HG03354 (cell line): Measurements from ENCODE around the gene COPS9.

Experiments used
- ATAC-seq: cut with Tn5 transposase; IDR thresholded peaks from one replicate; pipeline ENCODE4 v1.9.1; 2021; ENCODE audit warnings: mild to moderate bottlenecking; ENCODE audit not compliant: unreplicated experiment, poor library complexity, severe bottlenecking

Gene COPS9

DNA sequence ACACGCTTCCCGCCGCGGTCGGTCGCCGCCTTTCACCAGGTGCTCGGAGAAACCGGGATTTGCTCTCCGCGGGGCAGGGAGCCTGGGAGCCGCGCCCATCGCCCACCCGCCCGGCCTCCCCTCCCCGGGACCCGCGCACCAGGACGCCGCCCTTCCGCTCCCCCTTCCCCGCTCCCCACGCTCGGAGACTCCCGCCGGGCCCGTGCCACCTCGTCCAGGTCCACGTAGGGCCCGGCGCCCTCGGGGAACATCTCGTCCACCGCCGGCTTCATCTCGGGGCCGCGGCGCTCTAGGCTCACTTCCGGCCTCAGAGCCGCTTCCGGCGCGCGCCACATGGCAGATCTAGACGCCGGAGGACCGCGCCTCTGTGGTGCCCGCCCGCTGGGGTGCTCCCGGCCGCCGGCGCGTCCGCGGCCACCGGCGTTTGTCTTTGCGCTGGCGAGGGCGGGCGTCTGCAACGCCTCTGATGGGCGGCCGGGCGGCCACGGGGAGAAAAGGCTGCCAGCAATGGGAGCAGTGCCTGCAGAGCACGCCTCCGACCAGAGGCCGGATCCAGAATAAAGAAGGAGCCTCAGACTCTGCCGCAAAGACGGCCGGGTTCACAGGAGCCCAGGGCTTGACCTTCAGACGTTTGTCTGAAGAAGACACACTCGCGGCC lies at the start of gene COPS9:
COPS9 (minus strand) TSS at position 293 of the 658 bp plus-strand sequence; CDS start at position 272, 21 bp downstream.
- ATAC-seq: peak; percentile 94

DNA sequence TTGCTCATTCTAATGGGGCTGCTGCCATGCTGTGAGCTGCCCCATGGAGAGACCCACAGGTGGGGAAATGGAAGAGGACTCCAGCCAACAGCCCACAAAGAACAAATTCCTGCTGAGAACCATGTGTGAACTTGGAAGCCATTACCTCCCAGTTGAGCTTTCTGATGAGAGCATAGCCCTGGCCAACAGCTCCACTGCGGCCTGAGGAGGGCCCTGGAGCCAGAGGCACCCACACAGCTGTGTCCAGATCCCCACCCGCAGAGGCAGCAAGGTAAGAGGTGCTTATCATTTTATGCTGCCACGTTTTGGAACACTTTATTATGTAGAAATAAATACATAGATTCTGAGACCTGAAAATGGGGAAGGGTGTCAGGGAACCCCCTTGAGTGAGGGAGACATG lies 48.6 kb upstream of the COPS9 start:
- ATAC-seq: no peak

DNA sequence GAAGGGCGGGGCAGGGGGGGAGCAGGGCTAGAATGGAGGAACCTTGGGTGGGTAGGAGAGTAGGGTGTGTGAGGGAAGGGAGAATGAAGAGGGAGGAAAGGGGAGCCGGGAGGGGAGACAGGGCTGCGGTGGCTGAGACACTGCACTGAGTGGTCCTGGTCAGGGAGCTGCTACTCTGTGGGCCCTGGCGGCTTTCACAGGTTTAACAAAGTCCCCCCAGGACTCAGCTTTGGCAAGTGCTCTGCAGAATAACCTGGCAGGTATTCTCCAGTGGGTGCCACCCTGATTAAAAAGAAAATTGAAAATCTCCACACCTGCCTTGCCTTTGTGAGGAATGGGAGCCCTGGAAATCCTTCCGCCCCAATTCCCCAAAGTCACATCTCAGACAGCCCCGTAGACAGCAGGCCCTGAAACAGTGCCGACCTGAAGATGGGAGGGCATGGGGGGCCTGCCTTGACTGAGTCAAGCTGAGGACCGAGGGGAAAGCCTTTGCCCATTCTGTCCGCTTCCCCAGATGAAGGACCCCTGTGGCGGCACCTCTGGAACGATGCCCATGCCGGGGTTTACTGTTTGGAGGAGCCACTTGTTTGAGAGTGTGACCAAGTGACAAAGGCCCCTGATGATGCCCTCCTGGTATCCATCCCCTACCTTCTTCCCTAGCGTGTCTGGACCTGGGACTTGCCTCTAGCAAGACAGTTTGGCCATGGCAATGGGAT lies 47.9 kb upstream of the COPS9 start:
- ATAC-seq: no peak

DNA sequence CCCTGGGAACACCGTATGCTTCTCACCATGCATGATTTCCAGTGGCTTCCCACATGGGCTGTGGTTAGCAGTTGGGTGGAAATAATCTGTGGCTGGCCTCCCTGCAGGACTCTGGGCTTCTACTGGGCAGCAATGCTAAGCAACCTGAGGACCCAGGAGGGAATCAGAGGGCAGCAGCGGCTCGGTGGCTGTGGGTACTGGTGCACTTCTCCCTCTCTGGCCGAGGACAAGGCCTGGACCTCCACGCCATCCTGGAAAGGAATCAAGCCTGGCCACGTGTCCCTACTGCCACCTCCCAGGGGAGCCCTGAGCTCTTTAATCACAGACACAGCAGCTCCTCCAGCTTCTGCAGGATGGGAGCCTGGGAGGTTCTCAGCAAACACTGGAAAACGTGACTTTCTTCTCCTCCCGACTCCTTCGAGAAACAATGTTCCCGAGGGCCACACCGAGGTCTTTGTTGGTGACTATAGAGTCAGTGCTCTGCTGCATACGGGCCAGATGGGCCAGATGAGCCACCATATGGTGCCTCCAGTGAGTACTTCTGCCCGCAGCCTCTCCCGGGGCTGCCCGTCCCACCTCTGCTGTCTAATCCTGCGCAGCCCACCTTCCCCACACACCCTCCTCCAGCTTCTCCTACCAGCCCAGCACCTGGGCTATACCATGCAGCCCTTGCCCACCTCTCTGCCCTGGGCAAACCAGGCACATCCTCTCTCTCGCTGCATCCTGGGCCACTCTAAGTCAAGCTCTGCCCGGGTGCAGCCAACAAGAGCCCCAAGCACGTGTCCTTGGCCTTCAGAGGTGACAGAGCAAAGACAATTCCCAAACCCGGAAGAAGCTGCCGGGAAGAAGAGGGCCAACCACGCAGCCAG lies 47.1 kb upstream of the COPS9 start:
- ATAC-seq: no peak

DNA sequence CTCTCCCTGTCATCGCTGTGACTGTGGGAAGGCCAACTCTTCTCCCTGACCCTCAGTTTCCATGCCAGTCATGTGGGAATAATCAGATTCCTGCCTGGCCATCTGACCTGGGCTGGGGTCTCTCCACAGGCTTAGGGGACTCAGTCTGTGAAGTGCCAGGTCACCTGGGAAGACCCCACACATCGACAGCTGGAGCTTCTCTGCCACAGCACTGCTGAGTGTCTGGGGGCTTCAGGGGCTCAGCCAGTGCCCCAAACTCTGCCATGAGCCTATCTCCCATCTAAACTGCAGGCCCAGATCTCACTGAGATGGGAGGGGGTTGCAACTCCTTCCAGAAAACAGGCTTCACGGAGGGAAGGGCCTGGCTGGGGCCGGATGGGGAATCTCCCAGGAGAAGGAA lies 46.4 kb upstream of the COPS9 start:
- ATAC-seq: no peak

DNA sequence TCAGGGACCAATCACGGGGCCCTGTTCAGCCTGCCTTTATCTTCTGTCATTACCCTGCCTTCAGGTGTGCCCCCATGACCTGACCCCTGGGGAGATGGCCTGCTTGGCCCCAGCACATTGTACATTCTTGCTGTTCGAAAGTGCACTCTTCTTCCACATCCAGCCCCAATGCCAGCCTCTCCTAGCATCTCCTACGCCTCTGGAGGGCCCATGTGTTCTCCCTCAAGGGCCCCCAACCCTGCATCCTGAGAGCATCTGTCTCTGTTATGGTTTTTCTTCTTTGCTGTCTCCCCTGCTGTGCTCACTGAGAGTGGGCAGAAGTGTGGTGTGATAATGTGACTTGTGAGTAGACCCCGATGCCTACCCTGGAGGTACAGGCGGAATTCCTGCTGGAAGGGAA lies 45.9 kb upstream of the COPS9 start:
- no peak for ATAC-seq

DNA sequence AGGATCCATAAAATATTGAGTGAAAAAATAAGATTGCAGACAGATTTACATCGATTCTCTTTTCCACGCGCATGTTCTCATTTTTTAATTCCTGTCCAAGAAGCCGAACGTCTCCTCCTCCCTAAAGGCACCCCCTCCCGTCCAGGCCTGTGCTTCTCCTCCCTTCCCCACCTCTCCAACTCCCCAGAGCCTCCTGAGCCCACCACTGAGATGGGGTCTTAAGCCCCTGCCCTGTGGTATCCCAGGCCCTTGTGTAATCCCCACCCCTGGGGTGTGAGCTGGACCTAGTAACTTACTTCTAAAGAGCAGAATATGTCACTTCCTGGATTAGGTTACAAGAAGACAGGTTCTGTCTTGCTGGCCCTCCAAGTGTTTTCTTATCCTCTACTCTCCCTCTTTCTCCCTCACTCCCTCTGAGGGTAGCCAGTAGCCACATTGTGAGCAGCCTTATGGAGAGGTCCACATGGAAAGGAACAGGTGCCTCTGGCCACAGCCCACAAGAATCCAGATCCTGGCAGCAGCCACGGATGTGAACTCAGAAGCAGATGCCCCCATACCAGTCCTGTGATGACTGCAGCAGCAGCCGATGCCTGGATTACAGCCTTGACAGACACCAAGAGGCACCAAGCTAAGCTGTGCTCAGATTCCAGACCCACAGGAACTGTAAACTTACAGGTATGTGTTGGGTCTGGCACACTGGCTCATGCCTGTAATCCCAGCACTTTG lies 44.0 kb upstream of the COPS9 start:
- no peak for ATAC-seq

DNA sequence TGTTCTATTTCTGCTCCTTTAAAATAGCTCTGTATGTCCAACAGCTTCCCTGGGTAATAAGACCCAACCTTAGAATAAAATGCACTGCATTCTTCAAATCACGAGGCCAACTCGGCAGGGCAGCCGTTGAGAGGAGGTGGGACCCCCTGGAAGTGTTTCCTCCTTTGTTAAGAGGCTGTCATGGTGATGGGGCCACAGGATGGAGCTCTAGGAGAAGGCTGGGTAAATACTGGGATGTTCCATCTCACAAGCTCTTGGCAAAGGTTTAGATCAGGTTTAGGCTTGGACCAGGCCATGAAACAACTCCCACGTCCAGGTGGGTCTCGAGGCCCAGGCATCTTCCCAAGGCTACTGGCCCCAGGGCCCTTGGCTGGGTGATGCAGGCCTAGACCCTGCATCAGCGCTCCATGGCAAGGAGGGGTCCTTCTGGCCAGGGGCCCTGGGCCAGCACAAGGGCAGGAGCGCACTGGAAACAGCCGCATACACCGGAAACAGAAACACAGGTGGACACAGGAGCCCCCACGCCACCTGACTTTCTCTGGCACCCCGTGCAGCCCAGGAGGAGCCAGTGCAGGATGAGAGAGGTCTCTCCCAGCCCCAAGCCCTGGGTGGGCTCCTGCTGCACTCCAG lies 43.2 kb upstream of the COPS9 start:
- no peak for ATAC-seq

DNA sequence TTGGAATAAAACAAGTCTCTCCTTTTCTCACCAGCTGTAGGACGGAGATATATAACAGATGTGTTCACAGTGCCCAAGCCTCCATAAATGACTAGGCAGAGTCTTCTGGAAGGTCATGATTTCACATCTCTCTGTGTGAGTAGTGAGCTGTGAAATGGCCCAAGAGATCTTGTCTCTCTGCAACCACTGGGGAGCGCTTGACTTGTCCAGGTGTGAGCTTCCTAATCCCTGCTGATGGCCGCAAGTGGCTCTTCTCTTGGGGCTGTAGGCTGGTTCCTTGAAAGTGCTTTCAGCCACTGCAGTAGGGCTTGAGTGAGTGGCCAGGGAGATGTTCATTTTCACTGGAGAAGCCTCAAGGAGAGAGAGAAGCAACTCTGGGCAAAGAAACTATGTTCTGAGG lies 42.5 kb upstream of the COPS9 start:
- no peak for ATAC-seq

DNA sequence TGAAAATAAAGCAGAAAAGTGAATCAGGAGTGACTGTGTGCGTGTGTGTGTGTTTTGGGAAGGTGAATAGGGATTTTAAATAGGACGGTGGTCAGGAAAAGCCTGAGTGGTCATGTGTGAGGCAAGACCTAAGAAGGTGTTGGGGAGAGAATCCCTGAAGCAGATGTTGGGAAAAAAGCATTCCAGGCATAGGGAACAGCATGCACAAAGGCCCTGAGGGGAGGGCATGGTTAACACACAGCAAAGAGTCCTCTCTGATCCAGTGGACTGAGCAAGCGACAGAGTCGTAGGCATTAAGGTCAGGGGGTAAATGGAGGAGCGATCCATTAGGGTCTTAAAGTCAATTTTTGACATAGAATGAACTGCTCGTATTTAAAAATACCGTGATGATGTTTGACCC lies 38.4 kb upstream of the COPS9 start:
- no peak for ATAC-seq

DNA sequence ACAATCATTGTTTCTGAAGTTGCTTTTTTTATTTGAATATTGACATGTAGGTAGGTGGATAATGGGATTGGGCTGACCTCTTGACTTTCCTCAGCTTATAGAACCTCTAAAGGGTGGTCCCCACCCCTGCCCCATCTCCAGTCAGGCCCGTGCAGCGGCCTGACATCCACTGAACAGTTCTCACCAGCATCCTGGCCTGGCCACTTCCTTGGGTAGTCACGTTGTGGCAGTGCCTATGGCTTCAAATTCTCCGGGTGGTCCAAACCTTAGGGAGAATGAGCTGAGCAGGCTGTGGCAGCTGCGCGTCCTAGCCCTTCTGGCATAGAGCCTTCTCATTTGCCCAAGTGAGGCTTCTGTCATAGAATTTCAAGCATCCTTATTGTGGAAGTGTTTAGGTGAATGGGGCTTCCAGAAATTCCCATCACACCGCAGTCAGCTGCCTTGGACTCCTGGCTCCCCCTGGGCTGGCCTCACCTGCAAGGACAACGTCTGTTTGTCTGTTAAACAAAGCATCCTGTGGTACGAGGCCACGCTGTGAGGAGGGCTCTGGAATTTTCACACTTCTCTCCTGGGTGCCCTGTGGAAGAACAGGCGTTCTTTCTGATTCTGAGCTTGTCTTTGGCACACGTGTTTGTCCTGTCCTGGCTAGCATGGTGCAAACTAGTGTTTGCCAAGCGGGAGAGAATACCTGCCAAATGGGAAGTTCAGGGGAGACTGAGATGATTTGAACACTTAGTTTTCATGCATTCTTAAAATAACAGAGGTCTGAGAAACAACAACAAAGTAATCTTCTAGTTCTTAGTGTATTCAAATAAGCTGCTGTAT lies 36.2 kb upstream of the COPS9 start:
- no peak for ATAC-seq

DNA sequence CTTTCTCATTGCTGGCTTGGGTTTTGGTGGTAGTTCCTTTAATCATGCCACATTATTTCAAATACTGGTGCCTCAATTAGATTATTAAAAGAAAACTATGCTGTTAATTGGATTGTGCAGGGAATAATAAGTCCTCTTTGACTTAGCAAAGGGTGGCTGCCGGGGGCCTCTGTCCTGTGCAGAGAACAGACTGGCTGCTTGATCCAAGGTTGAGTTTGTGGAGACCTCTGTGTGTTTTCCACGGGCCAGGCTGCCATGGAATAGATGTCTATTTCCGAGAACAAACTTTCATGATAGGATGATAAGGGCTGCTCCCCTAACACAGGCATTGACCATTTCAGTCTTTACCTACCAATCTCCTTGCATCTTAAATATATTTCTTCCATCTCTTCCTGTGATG lies 34.8 kb upstream of the COPS9 start:
- no peak for ATAC-seq

DNA sequence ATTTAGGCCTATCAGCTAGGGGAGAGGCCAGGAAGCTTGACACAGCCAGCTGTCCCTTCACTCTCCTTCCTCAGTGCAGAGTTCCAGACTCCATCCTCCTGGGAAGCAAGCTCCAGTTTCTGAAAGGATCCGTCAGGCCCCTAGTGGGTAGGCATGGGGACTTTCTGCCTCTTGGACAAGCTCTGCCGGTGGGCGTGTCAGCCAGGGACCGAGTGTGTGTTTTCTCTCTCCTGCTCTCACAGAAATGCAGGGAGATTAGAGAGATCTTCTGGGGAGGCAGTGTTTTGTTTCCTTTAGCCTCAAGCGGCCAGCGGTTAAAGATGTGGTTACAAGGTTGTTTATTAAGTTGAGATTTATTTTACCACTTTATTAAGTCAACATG lies 34.2 kb upstream of the COPS9 start:
- no peak for ATAC-seq

DNA sequence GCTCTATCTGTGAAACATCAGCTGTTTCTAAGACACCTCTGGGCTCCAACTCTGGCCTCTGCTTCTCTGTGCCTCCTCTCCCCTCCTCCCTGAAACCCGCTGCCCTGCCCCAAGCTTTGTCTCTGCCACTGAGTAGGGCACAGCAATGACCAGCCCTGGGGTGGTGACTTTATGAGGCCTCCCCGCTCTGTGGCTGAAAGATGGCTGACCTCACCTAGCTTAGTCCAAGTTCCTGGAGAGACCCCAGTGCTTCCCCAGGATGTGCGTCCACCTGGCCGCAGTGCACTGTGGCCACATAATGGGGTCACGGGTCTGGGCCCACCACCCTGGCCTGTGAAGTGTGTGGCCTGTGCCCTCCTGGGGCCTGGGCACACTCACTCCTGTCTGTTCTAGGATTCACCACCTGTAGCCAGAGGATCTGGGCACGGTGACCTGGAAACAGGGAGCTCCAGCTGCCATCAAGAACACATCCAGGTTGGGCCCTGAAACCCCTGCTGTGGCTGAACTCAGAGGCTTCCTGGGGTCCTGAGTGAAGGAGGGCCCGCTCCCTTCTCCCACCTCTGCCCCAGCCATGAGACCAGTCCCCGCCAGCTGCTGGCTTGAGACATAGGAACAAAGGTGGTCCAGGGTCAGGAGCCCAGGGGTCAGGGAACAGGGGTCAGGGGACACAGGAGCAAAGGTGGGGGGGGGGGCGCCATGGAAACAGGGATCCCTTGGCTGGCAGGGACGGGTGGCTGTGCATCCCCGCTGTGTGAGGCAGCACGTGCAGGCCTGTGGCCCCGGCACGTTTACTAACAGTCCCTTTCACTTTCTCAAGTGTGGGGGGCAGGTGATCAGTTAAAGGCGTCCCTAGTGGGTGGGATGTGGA lies 33.6 kb upstream of the COPS9 start:
- ATAC-seq: no peak

DNA sequence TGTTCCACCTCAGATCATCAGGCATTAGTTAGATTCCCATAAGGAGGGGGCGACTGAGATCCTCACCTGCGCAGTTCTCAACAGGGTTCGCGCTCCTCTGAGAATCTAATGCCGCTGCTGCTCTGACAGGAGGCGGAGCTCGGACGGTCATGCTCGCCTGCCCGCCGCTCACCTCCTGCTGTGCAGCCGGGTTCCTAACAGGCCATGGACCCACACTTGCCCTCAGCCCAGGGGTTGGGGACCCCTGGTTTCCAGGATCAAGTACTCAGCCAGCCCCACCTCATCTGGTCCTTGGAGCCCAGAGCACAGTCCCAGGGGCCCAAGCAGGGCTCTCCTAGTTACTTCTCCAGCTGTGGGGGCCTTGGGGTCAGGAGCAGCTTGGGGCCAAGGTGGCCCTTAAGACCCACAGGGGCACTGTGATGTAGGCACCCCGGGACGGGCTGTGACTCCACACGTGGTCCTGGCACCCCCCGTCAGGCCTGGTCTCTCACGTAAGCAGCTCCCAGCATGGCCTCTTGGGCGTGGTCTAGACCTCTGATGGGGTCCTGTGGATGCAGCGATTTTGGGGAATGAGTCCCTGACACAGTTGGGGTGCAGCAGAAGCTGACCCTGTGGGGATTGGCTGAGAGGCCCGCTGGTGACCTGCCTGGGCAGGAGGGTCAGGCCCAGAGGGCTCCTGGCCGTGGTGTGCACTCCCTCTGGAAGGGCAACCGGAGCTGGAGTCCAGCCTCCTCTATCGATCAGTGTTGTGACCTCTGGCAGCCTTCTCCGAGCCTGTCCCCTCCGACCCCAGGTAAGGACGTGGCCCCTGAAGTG lies 32.6 kb upstream of the COPS9 start:
- no peak for ATAC-seq

DNA sequence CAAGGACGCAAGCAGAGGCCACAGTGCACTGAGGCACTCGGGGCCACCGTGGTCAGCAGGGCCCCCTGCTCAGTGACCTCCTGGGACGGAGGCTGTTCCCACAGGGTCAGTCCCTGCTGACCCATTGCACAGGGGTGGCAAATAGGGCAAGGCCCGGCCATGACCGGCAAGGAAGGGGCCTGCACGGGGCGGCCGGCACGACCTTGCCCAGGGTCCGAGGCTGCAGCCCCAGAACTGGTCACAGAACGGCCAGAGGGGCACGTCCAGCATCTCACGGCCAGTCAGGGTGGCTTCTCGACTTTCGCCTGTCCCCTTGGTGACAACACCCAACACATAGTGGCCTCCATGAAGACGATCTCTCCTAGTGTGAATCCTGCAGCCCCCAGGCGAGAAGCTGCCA lies 31.9 kb upstream of the COPS9 start:
- no peak for ATAC-seq

DNA sequence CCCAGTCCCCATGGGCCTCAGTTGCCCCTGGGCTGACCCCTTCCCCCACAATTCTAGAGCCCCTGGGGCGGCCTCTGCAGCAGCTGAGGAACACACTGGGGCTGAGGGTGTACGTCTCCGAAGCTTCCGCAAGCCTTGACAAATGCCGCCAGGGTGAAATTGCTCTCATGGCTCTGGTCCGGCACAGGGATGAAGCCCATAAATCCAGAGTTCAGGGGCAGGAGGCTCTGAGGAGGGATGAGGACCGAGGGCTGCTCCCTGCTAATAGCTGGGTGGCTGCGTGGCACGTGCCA lies 31.4 kb upstream of the COPS9 start:
- no peak for ATAC-seq
